HL-60 (cell line): Measurements from ENCODE around the gene IDH2.
A peak's percentile ranks its signal among the peaks of the same experiment; 100 is the strongest.

Experiments
- DNase-seq, 2 experiments: peaks; one replicate each; pipeline ENCODE4 v3.0.0-alpha.2; 2010 to 2020; ENCODE audit warnings: low read depth in 1 of 2, low spot score in 1 of 2
- H3K27ac ChIP-seq: fragments of 250-450 bp; sonication (Bioruptor Pico); replicated peaks from 2 replicates; pipeline ENCODE4 v1.5.1; 2020; ENCODE audit warnings: mild to moderate bottlenecking, moderate library complexity
- H3K27me3 ChIP-seq: fragments of 250-450 bp; sonication (Bioruptor Pico); 2 replicates; pipeline ENCODE4 v1.5.1; 2021; ENCODE audit warnings: mild to moderate bottlenecking, moderate library complexity; ENCODE audit not compliant: insufficient read depth, poor library complexity, severe bottlenecking
- H3K4me3 ChIP-seq: replicated peaks from 2 replicates; pipeline ENCODE4 v1.5.1; 2011; ENCODE audit warnings: mild to moderate bottlenecking, control low read depth, low read length; ENCODE audit not compliant: insufficient read depth
- GABPA ChIP-seq: IDR thresholded peaks from 2 replicates; pipeline ENCODE4 v1.6.1; 2012; ENCODE audit warnings: low read depth
- POLR2AphosphoS5 ChIP-seq: IDR thresholded peaks from 2 replicates; pipeline ENCODE4 v1.6.1; 2012; ENCODE audit warnings: low read depth
- SPI1 ChIP-seq: IDR thresholded peaks from 2 replicates; pipeline ENCODE4 v1.6.1; 2012; ENCODE audit warnings: low read depth, mild to moderate bottlenecking, borderline replicate concordance
- TF ChIP-seq, protein P1 (sequence below): IDR thresholded peaks from one replicate; pipeline ENCODE4 v1.5.1; 2011; ENCODE audit warnings: low read length, control low read depth, inconsistent platforms; ENCODE audit not compliant: insufficient read depth
- TF ChIP-seq, protein P2 (sequence below): IDR thresholded peaks from 2 replicates; pipeline ENCODE4 v1.6.1; 2012; ENCODE audit warnings: low read depth; ENCODE audit not compliant: insufficient replicate concordance

Gene IDH2

DNA sequence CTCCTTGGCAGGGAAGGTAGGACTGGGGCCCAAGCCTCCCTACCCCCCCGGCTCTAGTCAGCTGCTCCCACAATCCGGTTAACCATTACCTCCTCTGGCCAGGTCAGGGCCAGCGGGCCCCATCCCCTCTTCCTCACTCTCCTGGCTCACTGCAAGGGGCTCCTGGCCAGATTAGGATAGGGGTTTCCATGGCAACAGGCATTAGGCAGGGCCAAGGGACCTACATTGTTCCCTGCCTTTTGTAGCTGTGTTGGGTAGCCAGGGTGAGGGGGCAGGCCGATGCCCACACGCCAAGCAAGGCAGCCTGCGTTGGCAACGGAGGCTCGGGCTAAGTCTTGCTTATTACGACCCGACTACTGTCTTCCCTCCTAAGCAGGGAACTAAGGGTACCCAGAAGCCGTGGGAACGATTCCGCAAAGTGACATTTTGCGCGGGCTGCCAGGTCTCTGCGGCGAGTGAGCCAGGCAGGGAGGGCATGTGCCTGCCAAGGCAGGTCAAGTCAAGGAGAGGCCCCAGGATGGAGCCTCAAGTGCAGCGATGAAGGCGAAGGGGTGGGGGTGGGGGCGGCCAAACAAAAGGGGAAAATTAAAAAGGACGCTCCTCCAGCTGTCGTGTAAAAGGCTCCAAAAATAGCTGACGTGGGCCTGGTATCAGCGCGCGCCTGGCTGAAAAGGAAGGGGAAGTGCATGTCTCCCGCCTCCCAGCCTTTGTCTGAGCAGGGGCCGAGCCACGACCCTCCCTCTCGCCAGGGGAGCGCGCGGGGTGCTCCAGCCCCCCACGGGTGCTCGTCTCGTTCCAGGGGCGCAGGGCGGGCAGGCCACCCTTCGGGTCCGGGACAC lies 919 bp downstream of the IDH2 start:
- TF ChIP-seq GABPA (0 out of 2 replicates have a peak, but pooled peaks have one; percentile 24), POLR2AphosphoS5 (peak; percentile 47; the same call in 1 of the 2 replicates), SPI1 (peak; percentile 94)
- TF ChIP-seq, protein P1, sequence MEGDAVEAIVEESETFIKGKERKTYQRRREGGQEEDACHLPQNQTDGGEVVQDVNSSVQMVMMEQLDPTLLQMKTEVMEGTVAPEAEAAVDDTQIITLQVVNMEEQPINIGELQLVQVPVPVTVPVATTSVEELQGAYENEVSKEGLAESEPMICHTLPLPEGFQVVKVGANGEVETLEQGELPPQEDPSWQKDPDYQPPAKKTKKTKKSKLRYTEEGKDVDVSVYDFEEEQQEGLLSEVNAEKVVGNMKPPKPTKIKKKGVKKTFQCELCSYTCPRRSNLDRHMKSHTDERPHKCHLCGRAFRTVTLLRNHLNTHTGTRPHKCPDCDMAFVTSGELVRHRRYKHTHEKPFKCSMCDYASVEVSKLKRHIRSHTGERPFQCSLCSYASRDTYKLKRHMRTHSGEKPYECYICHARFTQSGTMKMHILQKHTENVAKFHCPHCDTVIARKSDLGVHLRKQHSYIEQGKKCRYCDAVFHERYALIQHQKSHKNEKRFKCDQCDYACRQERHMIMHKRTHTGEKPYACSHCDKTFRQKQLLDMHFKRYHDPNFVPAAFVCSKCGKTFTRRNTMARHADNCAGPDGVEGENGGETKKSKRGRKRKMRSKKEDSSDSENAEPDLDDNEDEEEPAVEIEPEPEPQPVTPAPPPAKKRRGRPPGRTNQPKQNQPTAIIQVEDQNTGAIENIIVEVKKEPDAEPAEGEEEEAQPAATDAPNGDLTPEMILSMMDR = no peak
- Histone ChIP-seq H3K27ac (peak overlapping the region; percentile 91), H3K4me3 (peak overlapping the region; percentile 61), H3K27me3 (no peaks in the 10 kb centered on the region)
- peak; percentile 39 to 81 for DNase-seq

DNA sequence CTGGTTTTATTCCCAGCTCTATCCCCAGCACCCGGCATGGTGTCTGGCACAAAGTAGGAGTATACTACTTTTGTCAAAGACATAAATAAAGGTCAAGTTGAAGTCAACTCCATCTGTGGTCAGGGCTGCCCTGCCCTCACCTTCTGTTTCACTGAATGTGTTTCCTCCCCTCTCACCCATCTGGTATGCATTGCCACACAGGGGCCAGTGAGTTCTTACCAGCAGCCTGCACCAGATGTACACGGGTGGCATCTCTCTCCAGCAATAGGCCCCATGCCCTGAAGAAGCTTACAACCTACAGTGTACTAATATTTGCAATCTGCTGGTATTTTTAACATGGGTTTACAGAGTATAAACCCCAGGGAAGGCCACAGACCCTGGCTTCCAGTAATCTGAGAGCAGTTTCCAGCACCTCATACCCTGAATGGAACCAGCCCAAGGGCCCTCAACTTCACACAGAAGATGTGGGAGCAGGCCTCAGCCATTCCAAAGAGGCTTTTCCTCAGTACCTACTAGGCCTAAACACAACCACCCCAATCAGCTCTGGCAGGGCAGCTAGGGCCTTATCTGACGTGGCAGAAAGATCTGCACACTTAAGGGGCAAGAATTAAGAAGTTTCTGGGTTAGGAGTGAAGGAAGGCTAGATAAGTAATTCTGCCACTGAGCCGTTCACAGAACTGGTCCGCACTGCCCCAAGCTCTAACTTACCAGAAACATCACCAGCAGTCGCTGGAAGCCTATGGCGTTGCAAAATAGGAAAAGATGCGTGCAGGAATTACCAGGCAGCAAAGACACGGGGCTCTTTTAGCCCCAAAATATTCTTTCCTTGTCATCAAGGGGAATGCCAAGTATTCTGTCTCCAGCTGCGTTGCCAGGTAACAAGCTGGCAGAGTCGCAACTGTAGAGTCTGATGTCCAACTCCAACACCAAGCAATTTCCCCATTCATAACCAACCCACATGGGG lies 2.1 kb downstream of the IDH2 start:
- H3K27ac ChIP-seq = peak overlapping the region; percentile 91
- H3K27me3 ChIP-seq = no peaks in the 10 kb centered on the region
- DNase-seq = peak; percentile 56 to 83
- no peak overlapping the region for H3K4me3 ChIP-seq
- TF ChIP-seq POLR2AphosphoS5 = peak; percentile 99
- TF ChIP-seq GABPA = no peak

DNA sequence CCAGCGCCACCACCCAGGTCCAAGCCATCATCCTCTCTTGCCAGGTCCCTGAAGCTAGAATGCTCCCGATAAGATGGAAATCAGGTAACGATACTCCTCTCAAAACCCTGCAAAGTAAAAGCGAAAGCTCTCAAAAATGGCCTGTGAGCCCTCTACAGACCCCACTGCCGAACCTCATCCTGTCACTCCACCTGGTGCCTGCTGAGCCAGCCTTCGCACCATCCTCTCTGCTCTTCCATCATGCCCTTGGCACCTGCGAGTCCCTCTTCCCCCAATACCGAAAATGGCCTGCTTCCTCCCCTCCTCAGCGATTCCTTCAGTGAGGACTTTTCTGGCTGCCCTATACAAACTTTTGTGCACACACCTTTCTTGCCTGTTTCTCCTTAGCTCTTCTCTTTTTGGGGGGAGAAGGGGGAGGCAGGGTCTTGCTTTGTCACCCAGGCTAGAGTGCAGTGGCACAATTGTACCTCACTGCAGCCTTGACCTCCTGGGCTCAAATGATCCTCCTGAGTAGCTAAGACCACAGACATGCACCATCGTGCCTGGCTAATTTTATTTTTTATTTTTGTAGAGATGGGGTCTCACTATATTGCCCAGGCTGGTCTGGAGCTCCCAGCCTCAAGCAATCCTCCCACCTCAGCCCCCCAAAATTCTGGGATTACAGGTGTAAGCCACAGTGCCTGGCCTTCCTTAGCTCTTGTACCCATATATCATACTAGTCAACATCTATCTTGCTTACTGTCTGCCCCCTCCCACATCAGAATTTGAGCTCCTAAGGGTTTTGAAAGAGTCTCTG lies 3.0 kb downstream of the IDH2 start:
- Histone ChIP-seq H3K27ac (no peak overlapping the region), H3K27me3 (no peaks in the 10 kb centered on the region), H3K4me3 (no peak overlapping the region)
- TF ChIP-seq, protein P1 = no peak
- TF ChIP-seq SPI1 = no peak
- TF ChIP-seq, protein P2, sequence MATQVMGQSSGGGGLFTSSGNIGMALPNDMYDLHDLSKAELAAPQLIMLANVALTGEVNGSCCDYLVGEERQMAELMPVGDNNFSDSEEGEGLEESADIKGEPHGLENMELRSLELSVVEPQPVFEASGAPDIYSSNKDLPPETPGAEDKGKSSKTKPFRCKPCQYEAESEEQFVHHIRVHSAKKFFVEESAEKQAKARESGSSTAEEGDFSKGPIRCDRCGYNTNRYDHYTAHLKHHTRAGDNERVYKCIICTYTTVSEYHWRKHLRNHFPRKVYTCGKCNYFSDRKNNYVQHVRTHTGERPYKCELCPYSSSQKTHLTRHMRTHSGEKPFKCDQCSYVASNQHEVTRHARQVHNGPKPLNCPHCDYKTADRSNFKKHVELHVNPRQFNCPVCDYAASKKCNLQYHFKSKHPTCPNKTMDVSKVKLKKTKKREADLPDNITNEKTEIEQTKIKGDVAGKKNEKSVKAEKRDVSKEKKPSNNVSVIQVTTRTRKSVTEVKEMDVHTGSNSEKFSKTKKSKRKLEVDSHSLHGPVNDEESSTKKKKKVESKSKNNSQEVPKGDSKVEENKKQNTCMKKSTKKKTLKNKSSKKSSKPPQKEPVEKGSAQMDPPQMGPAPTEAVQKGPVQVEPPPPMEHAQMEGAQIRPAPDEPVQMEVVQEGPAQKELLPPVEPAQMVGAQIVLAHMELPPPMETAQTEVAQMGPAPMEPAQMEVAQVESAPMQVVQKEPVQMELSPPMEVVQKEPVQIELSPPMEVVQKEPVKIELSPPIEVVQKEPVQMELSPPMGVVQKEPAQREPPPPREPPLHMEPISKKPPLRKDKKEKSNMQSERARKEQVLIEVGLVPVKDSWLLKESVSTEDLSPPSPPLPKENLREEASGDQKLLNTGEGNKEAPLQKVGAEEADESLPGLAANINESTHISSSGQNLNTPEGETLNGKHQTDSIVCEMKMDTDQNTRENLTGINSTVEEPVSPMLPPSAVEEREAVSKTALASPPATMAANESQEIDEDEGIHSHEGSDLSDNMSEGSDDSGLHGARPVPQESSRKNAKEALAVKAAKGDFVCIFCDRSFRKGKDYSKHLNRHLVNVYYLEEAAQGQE = no peak
- TF ChIP-seq POLR2AphosphoS5 = no peak
- no peak for TF ChIP-seq GABPA
- no peak for DNase-seq

DNA sequence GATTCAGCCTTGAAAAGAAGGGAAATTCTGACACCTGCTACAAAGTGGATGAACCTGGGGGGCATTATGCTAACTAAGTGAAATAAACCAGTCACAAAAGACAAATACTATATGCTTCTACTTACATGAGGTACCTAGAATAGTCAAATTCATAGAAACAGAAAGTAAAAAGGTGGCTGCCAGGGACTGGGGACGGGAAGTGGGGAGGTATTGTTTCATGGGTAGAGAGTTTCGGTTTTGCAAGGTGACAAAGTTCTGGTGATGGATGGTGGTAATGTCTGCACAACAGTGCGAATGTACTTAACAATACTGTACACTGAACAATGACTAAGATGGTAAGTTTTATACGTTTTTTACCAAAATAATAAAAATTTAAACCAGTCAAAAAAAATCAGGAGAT lies 4.8 kb downstream of the IDH2 start:
- no peak for DNase-seq
- TF ChIP-seq, protein P1 = no peak
- TF ChIP-seq GABPA = no peak
- TF ChIP-seq SPI1 = no peak
- Histone ChIP-seq H3K27me3 (no peaks in the 10 kb centered on the region), H3K27ac (no peak overlapping the region), H3K4me3 (no peak overlapping the region)
